CD4-positive, alpha-beta T cell treated with Interferon alpha-2 for 1 hour (primary cell): Measurements from ENCODE around the gene SBF2.
A peak's percentile ranks its signal among the peaks of the same experiment; 100 is the strongest.

Experiments used
- DNase-seq, 2 donors: peaks; one replicate each; pipeline ENCODE4 v3.0.0-alpha.2; 2020 to 2022

SBF2 gene

GRCh38 chr11:10293423-10294289 lies at the start of gene SBF2:
Gene SBF2 (minus strand): TSS chr11:10294219. CDS start chr11:10294069, 150 bp downstream.
- peak; percentile 81 to 84 for DNase-seq

DNA sequence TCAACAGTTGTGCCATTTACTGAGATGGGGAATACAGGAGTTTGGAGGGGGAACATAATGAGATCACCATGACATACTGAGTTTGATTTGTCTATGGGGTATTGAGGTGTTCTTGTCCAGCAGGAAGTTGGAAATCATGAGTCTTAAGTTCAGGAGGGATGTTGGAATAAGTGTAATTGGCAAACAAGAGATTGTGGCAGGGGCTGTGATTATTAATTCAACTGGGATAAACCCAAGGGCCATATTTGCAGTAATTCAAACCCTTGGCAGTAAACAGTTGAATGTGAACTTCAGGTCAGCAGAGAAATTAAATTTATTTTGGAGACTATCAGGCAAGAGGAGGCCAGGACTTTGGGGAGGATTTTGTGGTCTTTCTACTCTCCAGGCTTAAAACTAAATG lies 44.3 kb upstream of the SBF2 start:
- DNase-seq: no peak

GRCh38 chr11:10333490-10333889 lies 39.5 kb upstream of the SBF2 start:
- no peak for DNase-seq

GRCh38 chr11:10331548-10332289 lies 37.7 kb upstream of the SBF2 start:
- no peak for DNase-seq

GRCh38 chr11:10329935-10330334 lies 35.9 kb upstream of the SBF2 start:
- no peak for DNase-seq

DNA sequence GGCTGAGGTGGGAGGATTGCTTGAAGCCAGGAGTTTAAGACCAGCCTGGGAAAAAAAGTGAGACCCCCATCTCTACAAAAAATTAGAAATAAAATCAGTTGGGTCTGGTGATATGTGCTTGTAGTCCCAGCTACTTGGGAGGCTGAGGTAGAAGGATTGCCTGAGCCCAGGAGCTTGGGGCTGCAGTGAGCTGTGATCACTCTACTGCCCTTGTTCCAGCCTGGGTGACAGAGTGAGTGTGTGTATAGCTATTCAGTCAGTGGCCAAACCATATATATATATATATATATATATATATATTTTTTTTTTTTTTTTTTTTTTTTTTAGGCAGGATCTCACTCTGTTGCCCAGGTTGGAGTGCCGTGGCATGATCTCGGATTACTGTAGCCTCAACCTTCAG lies 35.3 kb upstream of the SBF2 start:
- DNase-seq: no peak

DNA sequence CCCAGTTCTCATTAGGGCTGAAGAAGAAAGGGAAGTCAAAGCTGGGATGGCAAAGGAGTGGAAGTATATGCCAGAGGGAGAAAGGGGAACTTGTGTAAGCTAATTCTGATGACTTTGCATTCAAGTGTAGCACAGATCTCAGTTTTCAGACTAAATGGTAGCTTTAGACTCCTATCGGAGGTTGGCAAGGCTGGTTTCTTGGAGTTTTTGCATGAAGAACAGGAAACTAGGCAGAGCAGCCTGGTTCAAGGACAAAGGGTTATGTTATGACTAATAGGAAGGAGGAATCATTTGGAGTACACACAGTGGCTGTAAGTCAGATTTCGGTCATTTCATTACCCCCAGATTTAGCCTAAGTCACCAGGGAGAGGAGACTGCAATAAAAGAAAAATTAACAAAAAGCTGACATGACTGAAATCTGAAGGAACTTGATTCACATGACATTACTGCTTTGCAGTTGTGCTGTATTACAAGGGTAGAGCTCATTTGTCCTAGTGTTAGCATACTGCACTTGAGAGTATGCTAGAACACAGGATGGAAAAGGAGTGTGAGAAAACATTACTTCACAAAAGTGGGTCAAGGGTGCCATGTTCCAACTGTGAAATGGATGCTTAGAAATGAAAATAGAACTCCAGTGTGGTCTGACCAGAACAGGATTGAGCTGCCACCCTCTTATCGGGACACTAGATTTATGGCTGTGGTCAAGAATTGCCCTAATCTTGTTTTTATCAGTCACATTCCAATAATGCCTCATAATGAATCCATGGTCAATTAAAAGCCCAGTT lies 34.5 kb upstream of the SBF2 start:
- no peak for DNase-seq

- DNase-seq: no peak
Measured at GRCh38 chr11:10327254-10327653, 33.2 kb upstream of the SBF2 start.

GRCh38 chr11:10326012-10326964 lies 32.3 kb upstream of the SBF2 start:
- DNase-seq: no peak

DNA sequence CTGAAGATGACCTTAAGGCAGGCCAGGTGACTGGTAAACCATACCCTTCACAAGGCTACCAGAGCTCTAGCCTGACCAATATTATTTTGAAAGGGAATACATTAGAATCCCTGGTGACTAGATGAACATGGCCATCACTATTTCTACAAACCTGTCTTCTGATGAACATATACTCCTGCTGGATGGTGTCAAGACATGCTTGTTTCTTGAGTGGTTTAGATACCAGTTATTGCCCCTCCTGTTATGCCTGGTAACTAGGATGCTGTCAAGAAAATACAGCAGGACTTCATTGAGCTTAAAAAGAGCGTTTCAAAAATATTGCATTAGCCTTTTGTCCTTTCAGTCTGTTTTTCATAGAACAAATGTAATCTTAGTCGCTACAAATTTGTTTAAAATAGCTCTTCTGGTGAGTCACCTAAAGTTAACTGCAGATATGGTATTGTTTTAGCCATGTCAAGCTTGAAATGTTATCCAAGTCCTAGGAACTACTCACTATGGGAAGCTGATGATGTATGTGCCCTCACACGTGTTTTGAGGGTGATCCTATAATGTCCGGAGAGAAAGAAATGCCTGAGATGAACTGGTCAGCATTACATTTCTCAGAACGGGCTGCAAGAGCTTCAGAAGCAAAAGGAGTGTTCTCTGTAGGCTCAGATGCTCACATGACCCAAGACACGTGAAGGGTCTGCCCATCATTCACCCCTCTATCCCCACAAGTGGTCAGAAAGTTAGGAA lies 31.4 kb upstream of the SBF2 start:
- DNase-seq: no peak

- no peak for DNase-seq
Measured at GRCh38 chr11:10324474-10324873, 30.5 kb upstream of the SBF2 start.

DNA sequence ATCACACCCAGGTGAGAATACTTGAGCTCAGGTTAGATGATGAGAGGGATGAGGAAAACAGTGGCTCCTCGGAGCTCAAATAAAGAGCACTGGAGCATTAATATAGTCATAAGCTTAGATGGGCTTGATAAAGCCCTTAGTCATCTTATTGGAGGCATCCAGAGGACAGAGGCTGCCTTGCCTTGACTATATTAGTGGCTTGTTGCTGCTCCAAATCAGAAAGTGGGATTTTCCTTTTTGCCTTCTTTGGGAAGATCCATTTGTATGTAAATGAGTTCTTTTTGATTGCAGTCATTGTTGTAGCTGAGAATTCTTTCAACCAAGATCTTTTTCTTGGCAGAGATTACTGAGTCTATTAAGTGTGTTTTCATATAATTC lies 29.8 kb upstream of the SBF2 start:
- no peak for DNase-seq

- peak in 1 of 2 donors; percentile 52 for DNase-seq
Measured at GRCh38 chr11:10322830-10323792, 29.1 kb upstream of the SBF2 start.

GRCh38 chr11:10322401-10322800 lies 28.4 kb upstream of the SBF2 start:
- no peak for DNase-seq

DNA sequence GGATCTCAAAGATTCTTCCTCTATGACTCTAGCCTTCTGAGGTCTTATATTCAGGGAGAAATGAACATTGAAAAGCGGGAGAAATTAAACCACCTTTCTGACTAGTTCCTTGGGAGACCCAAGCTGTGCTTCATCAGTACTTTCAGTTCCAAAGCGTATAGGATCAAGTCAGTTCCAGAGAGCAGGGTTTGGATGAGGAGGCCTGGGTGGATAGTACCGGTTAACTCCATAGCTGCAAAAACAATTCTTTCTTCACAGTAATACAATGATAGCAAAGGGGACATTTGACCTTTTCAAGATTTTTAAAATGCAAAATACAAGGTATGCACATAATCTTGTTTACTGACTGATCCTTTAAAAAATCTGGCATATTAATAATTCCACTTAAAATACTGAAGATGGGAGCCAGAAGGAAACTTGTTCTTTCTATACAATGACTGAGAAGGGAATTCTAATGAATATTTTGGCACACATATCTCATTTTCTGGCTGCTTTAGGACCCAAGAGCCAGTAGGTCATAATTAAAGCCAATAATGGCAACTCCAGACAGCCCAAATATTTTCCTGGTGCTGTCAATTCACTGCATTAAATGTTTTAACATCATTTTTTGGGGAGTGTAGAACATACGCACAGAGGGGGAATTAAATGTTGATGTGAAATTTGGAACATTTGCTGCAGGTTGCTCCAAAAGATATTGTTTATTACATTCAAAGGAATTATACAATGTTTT lies 26.9 kb upstream of the SBF2 start:
- DNase-seq: no peak

DNA sequence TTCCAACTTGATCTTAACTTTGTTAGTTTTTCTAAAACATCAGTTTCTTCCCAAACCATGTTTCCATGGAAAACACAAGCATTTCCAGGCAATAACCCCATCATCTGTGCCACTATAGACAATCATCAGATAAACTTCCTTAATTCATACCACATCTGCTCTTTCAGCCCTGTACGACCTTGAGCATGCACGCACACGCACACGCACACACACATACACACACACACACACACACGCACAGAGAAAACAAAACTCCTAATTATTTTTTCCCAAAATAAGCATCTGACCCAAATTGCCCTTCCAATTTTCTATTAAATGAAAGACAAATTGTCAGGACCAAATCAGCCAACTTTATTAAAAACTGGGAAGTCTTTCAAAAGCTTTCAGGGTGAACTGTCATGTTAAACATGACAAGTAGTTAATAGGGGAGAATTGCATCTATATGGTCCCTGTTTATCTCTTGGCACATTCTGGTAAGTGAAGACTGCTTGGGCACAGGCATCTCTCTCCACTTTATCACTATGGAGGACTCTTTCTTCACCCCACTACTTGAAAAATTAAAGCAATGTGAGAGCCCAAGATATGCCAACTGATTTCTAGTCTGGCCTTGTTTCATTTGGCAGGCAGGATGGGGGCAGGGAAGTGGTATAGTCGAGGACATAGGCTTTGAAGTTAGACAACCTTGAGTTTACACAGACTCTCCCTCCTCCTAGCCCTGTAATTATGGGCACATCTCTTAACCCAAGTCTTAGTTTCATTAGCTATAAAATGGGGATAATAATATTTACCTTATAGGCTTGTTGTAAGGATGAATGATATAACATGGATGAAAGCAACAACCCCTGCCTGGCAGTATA lies 25.9 kb upstream of the SBF2 start:
- DNase-seq: no peak

DNA sequence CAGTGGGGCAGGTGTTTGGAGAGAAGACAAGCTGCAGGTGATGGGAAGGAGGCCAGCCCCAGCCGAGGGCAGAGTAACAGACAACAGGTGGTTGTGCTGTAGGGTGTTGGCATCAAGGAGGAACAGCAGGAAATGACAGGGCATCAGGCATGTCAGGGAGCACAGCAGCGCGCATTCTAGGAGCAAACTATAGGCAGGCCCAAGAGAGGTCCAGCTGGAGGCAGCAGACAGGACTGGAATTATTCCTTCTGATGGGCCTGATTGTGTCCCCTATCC lies 24.4 kb upstream of the SBF2 start:
- DNase-seq: no peak

DNA sequence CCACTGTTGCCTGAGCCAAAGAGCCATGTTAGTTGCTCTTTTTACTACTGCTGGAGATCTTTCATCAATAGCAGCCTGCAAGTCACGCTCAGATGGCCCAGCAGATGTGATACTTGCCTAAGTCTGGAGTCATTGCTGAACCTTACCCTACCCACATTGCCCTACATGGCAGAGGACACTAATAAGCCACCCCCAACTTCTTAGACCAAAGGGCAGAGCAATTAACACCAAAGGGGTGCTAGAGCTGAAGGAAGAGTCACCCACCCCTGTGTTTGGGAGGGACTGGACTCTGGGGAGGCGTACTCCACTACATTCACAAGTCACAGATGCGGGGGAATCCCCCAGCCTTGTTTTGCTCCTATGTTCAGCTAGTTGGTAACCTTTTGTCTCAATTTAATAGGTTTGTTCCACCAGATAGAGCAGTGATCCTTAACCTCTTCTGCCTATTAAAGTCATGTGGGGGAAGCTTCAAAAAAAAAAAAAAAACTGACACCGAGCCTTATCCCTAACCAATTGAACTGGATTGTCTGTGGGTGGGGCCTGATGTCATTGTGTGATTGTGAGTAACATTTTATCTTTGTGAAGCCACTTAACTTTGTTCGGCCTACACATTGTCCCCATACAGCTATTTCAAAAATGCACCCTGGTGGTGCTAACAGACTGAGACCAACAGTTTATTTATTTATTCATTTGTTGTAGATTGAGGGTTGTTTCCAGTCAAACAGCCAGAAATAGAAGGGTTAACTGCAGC lies 23.9 kb upstream of the SBF2 start:
- no peak for DNase-seq
